ENCODE measurements around the gene CNPY1.

- TF ChIP-seq POLR2A (IDR thresholded peaks at IDR 0.05) (no peak), CTCF (IDR thresholded peaks at IDR 0.05) (no peak), POLR2AphosphoS5 (IDR thresholded peaks at IDR 0.05) (no peak)
Measured at GRCh38 chr7:155471718-155472117, 74.6 kb downstream of the CNPY1 start.
